Endothelial cell of umbilical vein (primary cell): ENCODE results near the gene CNTD1. TPM values are rescaled to one million over a fixed set of nuclear protein-coding genes. Genes with fewer than 3 reads are reported as not detected.

Experiments
- BruUV-seq: library from RNA; stranded (reverse); fragments of 400-500 nt; replicated peaks from 2 replicates; lab custom pipeline; 2021; lab: Mats Ljungman, UMichigan
- CTCF ChIA-PET: fragments of 300-600, 350-600 bp; sonication (Branson Sonifier 250); formaldehyde crosslinking; loops from one replicate; lab custom pipeline; 2021; ENCODE audit warnings: antibody characterized with exemption, inconsistent platforms; lab: Charles Lee
- POLR2A ChIA-PET: fragments of 300-600, 350-600 bp; sonication (Branson Sonifier 250); formaldehyde crosslinking; loops from one replicate; lab custom pipeline; 2021; ENCODE audit warnings: antibody characterized with exemption, inconsistent platforms; lab: Charles Lee
- DNase-seq: peaks from one replicate; pipeline ENCODE4 v3.0.0-alpha.2; 2011; ENCODE audit warnings: low read depth, low spot score
- FAIRE-seq: peaks from 2 replicates; lab custom pipeline; 2011; peaks lifted over from hg19 to GRCh38; lab: Jason Lieb, UNC
- H2AFZ ChIP-seq: 2 replicates; pipeline ENCODE4 v1.6.0; 2012; ENCODE audit warnings: low read depth, low read length, control low read depth, inconsistent platforms
- H3K27ac ChIP-seq: 2 replicates; pipeline ENCODE4 v1.5.1; 2011; ENCODE audit warnings: low read depth, mild to moderate bottlenecking, control low read depth, low read length, moderate library complexity; ENCODE audit not compliant: insufficient read depth
- H3K27me3 ChIP-seq, 2 experiments: 2 replicates each; pipeline versions ENCODE4 v1.6.0 to v1.6.1; 2011; ENCODE audit warnings: low read length in 2 of 2, mixed read lengths in 1 of 2; ENCODE audit not compliant: control insufficient read depth in 2 of 2, insufficient read depth in 2 of 2
- H3K36me3 ChIP-seq, 2 experiments: 2 replicates in 1 of 2; 3 replicates in 1 of 2; pipeline ENCODE4 v1.5.1; 2011; ENCODE audit warnings: low read length in 2 of 2, mild to moderate bottlenecking in 1 of 2, moderate library complexity in 1 of 2; ENCODE audit not compliant: control insufficient read depth in 2 of 2, insufficient read depth in 2 of 2; ENCODE audit errors: extremely low read depth in 1 of 2
- H3K4me1 ChIP-seq: 3 replicates; pipeline ENCODE4 v1.5.1; 2011; ENCODE audit warnings: mild to moderate bottlenecking, low read length; ENCODE audit not compliant: control insufficient read depth, insufficient read depth; ENCODE audit errors: extremely low read depth
- H3K4me2 ChIP-seq: 2 replicates; pipeline ENCODE4 v1.6.1; 2011; ENCODE audit warnings: low read length, control low read depth, mixed read lengths; ENCODE audit not compliant: insufficient read depth
- H3K4me3 ChIP-seq, 3 experiments: fragments of 200-600 bp in 1 of 3; sonication (generic), shearing (Covaris generic) in 1 of 3; replicated peaks in 1 of 3; 2 replicates each; pipeline ENCODE4 v1.5.1; 2011 to 2016; ENCODE audit warnings: control low read depth in 3 of 3, low read length in 3 of 3, mild to moderate bottlenecking in 2 of 3, inconsistent platforms in 1 of 3, low read depth in 1 of 3, moderate library complexity in 1 of 3; ENCODE audit not compliant: insufficient read depth in 1 of 3
- H3K79me2 ChIP-seq: 2 replicates; pipeline ENCODE4 v1.6.0; 2012; ENCODE audit warnings: low read length, inconsistent platforms; ENCODE audit not compliant: control insufficient read depth, insufficient read depth
- H3K9ac ChIP-seq: replicated peaks from 2 replicates; pipeline ENCODE3; 2011; ENCODE audit warnings: low read length, control low read depth; ENCODE audit not compliant: insufficient read depth; ENCODE audit errors: extremely low read depth
- H3K9me1 ChIP-seq: replicated peaks from 3 replicates; pipeline ENCODE4 v1.6.0; 2011; ENCODE audit warnings: mild to moderate bottlenecking, low read length; ENCODE audit not compliant: control insufficient read depth, insufficient read depth; ENCODE audit errors: extremely low read depth
- H3K9me3 ChIP-seq: replicated peaks from 2 replicates; pipeline ENCODE4 v1.5.1; 2012; ENCODE audit warnings: low read length, inconsistent platforms; ENCODE audit not compliant: control insufficient read depth, insufficient read depth
- H4K20me1 ChIP-seq: replicated peaks from 2 replicates; pipeline ENCODE3; 2011; ENCODE audit warnings: mild to moderate bottlenecking, low read length; ENCODE audit not compliant: control insufficient read depth, insufficient read depth; ENCODE audit errors: extremely low read depth
- EZH2 ChIP-seq: IDR thresholded peaks from 2 replicates; pipeline ENCODE4 v1.6.1; 2012; ENCODE audit warnings: borderline replicate concordance, low read depth, mild to moderate bottlenecking, moderate library complexity, low read length, inconsistent platforms; ENCODE audit not compliant: severe bottlenecking
- FOS ChIP-seq: IDR thresholded peaks from 2 replicates; pipeline ENCODE4 v1.6.1; 2011; ENCODE audit warnings: mild to moderate bottlenecking, low read length, moderate library complexity, borderline replicate concordance; ENCODE audit not compliant: insufficient read depth
- GATA2 ChIP-seq: IDR thresholded peaks from 2 replicates; pipeline ENCODE4 v1.7.0; 2011; ENCODE audit warnings: low read depth, mild to moderate bottlenecking, moderate library complexity, mixed read lengths, low read length; ENCODE audit not compliant: insufficient read length, insufficient read depth
- JUN ChIP-seq: IDR thresholded peaks from 2 replicates; pipeline ENCODE4 v1.6.1; 2011; ENCODE audit warnings: borderline replicate concordance, low read depth; ENCODE audit not compliant: insufficient read length, insufficient read depth
- MYC ChIP-seq: IDR thresholded peaks from one replicate; pipeline ENCODE4 v1.6.1; 2011; ENCODE audit warnings: mild to moderate bottlenecking, low read depth, low read length
- POLR2A ChIP-seq: IDR thresholded peaks from 2 replicates; pipeline ENCODE4 v1.6.1; 2012; ENCODE audit warnings: low read depth, mild to moderate bottlenecking, control low read depth, low read length
- POLR2AphosphoS5 ChIP-seq: IDR thresholded peaks from 2 replicates; pipeline ENCODE4 v1.6.1; 2012; ENCODE audit warnings: low read depth, mild to moderate bottlenecking, control low read depth, low read length, moderate library complexity; ENCODE audit not compliant: insufficient read depth
- dilution Hi-C: fragments of 300-500 bp; cut with MboI; formaldehyde crosslinking; loops from one replicate; pipeline ENCODE4 v1.15.0; 2019; ENCODE audit warnings: low sequenced_read_pairs; ENCODE audit not compliant: extremely low pct_ligation_motif_present
- intact Hi-C: fragments of 100-400 bp; cut with micrococcal nuclease; formaldehyde crosslinking; loops from one replicate; pipeline ENCODE4 v1.10.0; 2022
- polyA plus RNA-seq, 4 experiments: library from polyadenylated mRNA; depleted of rRNA in 3 of 4; stranded (reverse) in 3 of 4; unstranded in 1 of 4; fragments of >200 nt; gene quantifications; 2 replicates each; pipeline versions ENCODE4 v1.2.1 to v1.2.3, GENCODE V29; 2011 to 2012; ENCODE audit warnings: missing spikeins in 1 of 4
- total RNA-seq: library from RNA; stranded (reverse); gene quantifications from 2 replicates; pipeline ENCODE4 v1.2.3, GENCODE V29; 2021
- TF ChIP-seq, protein P1 (sequence below), 2 donors: IDR thresholded peaks; 1 replicate in 1 of 2; 2 replicates in 1 of 2; pipeline ENCODE4 v1.5.1; 2011; ENCODE audit warnings: low read length in 2 of 2, mild to moderate bottlenecking in 2 of 2, moderate library complexity in 2 of 2, control low read depth in 1 of 2, inconsistent platforms in 1 of 2, low read depth in 1 of 2; ENCODE audit not compliant: insufficient read depth in 1 of 2; ENCODE audit errors: extremely low read depth in 1 of 2
- TF ChIP-seq, protein P2 (sequence below): IDR thresholded peaks from 2 replicates; pipeline ENCODE4 v1.6.1; 2011; ENCODE audit not compliant: insufficient read depth, insufficient read length

Gene CNTD1
- total and polyA plus RNA-seq, 2 donors (not counting 3 experiments of a cell fraction or from before 2014, with no cell fraction given), result not detected

DNA sequence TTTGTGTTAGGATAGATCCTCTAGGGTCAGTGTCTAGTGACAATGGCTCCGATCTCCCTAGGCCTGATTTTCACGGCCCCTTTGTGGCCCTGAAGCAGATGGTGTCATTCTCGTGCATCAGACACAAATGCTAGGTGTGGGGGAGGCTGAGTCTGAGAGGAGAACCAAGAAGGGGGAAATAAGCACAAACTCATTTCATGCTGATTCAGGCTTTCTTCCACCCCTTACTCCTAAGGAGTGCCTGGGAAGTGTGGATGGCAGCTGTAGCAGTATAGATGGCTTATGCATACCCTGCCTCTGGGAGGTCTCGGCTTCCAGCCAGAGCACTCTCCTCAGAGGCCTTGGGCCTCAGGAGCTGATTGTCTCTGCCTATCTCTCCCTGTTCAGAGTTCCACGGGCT, 20.1 kb upstream of the CNTD1 start:
- H3K4me3 ChIP-seq, result no peak overlapping the region
- H3K4me2 ChIP-seq, result no peak overlapping the region
- dilution Hi-C loops, result no loop called here
- intact Hi-C loops, result no loop called here
- peaks cover 3 to 7% of the 10 kb centered on the region in 2 experiments for H3K27me3 ChIP-seq
- DNase-seq, result no peak
- no peaks in the 10 kb centered on the region for H3K9me3 ChIP-seq
- FAIRE-seq, result no peak
- peaks cover 45% of the 10 kb centered on the region for H3K4me1 ChIP-seq
- H2AFZ ChIP-seq, result no peak overlapping the region
- no peak for TF ChIP-seq POLR2A
- TF ChIP-seq, protein P1, sequence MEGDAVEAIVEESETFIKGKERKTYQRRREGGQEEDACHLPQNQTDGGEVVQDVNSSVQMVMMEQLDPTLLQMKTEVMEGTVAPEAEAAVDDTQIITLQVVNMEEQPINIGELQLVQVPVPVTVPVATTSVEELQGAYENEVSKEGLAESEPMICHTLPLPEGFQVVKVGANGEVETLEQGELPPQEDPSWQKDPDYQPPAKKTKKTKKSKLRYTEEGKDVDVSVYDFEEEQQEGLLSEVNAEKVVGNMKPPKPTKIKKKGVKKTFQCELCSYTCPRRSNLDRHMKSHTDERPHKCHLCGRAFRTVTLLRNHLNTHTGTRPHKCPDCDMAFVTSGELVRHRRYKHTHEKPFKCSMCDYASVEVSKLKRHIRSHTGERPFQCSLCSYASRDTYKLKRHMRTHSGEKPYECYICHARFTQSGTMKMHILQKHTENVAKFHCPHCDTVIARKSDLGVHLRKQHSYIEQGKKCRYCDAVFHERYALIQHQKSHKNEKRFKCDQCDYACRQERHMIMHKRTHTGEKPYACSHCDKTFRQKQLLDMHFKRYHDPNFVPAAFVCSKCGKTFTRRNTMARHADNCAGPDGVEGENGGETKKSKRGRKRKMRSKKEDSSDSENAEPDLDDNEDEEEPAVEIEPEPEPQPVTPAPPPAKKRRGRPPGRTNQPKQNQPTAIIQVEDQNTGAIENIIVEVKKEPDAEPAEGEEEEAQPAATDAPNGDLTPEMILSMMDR (IDR thresholded peaks at IDR 0.05; ENCODE audit: extremely low read depth in 1 of 2, insufficient read depth in 1 of 2, low read depth in 1 of 2, low read length in 2 of 2), result no peak
- TF ChIP-seq, protein P2, sequence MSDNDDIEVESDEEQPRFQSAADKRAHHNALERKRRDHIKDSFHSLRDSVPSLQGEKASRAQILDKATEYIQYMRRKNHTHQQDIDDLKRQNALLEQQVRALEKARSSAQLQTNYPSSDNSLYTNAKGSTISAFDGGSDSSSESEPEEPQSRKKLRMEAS, result no peak
- H4K20me1 ChIP-seq, result no peaks in the 10 kb centered on the region
- ChIA-PET CTCF (interaction anchor here (1.7 kb wide), 1 partner anchor 15 kb away, joined by 13 read pairs; no protein-coding TSS in a partner anchor), POLR2A (no interaction called here)
- H3K36me3 ChIP-seq, result peaks cover 0 to 8% of the 10 kb centered on the region in 2 experiments
- no peaks in the 10 kb centered on the region for H3K9me1 ChIP-seq
- no peaks in the 10 kb centered on the region for H3K79me2 ChIP-seq
- H3K27ac ChIP-seq, result no peak overlapping the region
- no TSS peak for BruUV-seq
- no peak overlapping the region for H3K9ac ChIP-seq

DNA sequence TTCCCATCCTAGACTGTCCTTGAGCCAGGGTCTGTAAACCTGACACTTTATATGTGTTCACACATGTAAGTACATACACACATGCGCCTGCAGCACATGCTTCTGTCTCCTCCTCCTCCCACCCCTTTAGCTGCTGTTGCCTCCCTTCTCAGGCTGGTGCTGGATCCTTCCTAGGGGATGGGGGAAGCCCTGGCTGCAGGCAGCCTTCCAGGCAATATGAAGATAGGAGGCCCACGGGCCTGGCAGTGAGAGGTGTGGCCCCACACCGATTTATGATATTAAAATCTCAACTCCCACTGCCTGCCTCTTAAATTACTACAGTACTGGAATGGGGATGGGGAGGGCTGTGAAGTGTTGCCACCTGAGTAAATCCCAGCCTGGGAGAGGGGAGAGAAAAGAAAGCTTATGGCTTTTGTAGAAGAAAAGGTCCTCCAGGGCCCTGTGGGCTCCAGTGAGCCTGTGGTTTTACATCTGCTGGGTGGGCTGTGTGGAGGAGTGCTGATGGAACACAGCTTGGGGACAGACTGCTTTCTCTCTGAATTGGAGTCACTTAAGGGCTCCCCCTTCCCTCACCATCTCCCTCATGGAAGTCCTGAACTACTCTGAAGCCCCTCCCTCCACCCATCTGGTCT, 19.2 kb upstream of the CNTD1 start:
- H3K4me1 ChIP-seq, result peaks cover 46% of the 10 kb centered on the region
- ChIA-PET CTCF (interaction anchor here (4.7 kb wide), 1 partner anchor 16 kb away, joined by 44 read pairs; no protein-coding TSS in a partner anchor), POLR2A (no interaction called here)
- intact Hi-C loops (no loop called here), dilution Hi-C loops (no loop called here)
- no peaks in the 10 kb centered on the region for H3K9me3 ChIP-seq
- peak; percentile 40 for FAIRE-seq
- H4K20me1 ChIP-seq, result no peaks in the 10 kb centered on the region
- no peak overlapping the region for H2AFZ ChIP-seq
- peaks cover 3 to 7% of the 10 kb centered on the region in 2 experiments for H3K27me3 ChIP-seq
- H3K9ac ChIP-seq, result no peak overlapping the region
- H3K9me1 ChIP-seq, result no peaks in the 10 kb centered on the region
- no peak for DNase-seq
- no peak overlapping the region for H3K27ac ChIP-seq
- no peak overlapping the region for H3K4me2 ChIP-seq
- H3K36me3 ChIP-seq, result peaks cover 0 to 8% of the 10 kb centered on the region in 2 experiments
- H3K79me2 ChIP-seq, result no peaks in the 10 kb centered on the region
- H3K4me3 ChIP-seq, result no peak overlapping the region
- TF ChIP-seq POLR2AphosphoS5 (no peak), POLR2A (no peak), EZH2 (no peak), FOS (no peak), JUN (no peak), GATA2 (no peak), MYC (no peak)
- TF ChIP-seq, protein P2, result no peak
- TF ChIP-seq, protein P1 (IDR thresholded peaks at IDR 0.05; ENCODE audit: extremely low read depth in 1 of 2, insufficient read depth in 1 of 2, low read depth in 1 of 2, low read length in 2 of 2), result no peak
- no TSS peak for BruUV-seq
